Activated B cell treated with CpG ODN at 0.5 μM for 24 hours (primary cell): ENCODE results near the gene CAMTA1. TPM values are rescaled to one million over a fixed set of nuclear protein-coding genes. Genes with fewer than 3 reads are reported as not detected.

ENCODE experiments used
- ATAC-seq: fragments of 200-7000 bp; cut with Tn5 transposase; one replicate; pipeline ENCODE4 v1.10.0; 2021; ENCODE audit warnings: low read depth, mild to moderate bottlenecking, moderate library complexity
- CTCF ChIA-PET: fragments of 350-600 bp; sonication (Branson Sonifier 250); formaldehyde crosslinking; loops from one replicate; lab custom pipeline; 2021; ENCODE audit warnings: antibody characterized with exemption; lab: Charles Lee
- POLR2A ChIA-PET: fragments of 350-600 bp; sonication (Branson Sonifier 250); formaldehyde crosslinking; loops from one replicate; lab custom pipeline; 2021; ENCODE audit warnings: antibody characterized with exemption; lab: Charles Lee
- DNase-seq: peaks from one replicate; pipeline ENCODE4 v3.0.0; 2022
- H3K27ac Mint-ChIP-seq: one replicate; pipeline ENCODE4 v1.8.0; 2020; ENCODE audit warnings: mixed read lengths
- H3K27me3 Mint-ChIP-seq: one replicate; pipeline ENCODE4 v1.8.0; 2021; ENCODE audit warnings: mixed read lengths
- H3K36me3 Mint-ChIP-seq: one replicate; pipeline ENCODE4 v1.8.0; 2021; ENCODE audit warnings: low read depth, mixed read lengths
- H3K4me1 Mint-ChIP-seq: one replicate; pipeline ENCODE4 v1.8.0; 2021; ENCODE audit warnings: mixed read lengths
- H3K4me3 Mint-ChIP-seq: one replicate; pipeline ENCODE4 v1.8.0; 2020; ENCODE audit warnings: mild to moderate bottlenecking, mixed read lengths
- H3K9me3 Mint-ChIP-seq: one replicate; pipeline ENCODE4 v1.8.0; 2020; ENCODE audit warnings: mixed read lengths
- intact Hi-C: fragments of 100-400 bp; cut with micrococcal nuclease; formaldehyde crosslinking; loops from one replicate; pipeline ENCODE4 v1.15.1; 2024
- total RNA-seq: library from RNA; stranded (reverse); gene quantifications from 2 replicates; pipeline ENCODE4 v1.2.3, GENCODE V29; 2022
- TF ChIP-seq, protein P1 (sequence below): fragments of 200-600 bp; IDR thresholded peaks from one replicate; pipeline ENCODE4 v1.8.0; 2022; ENCODE audit warnings: antibody characterized with exemption, mild to moderate bottlenecking

The CAMTA1 gene
- total RNA-seq, 1 donor from 2014 or later, result 49.8 TPM

DNA sequence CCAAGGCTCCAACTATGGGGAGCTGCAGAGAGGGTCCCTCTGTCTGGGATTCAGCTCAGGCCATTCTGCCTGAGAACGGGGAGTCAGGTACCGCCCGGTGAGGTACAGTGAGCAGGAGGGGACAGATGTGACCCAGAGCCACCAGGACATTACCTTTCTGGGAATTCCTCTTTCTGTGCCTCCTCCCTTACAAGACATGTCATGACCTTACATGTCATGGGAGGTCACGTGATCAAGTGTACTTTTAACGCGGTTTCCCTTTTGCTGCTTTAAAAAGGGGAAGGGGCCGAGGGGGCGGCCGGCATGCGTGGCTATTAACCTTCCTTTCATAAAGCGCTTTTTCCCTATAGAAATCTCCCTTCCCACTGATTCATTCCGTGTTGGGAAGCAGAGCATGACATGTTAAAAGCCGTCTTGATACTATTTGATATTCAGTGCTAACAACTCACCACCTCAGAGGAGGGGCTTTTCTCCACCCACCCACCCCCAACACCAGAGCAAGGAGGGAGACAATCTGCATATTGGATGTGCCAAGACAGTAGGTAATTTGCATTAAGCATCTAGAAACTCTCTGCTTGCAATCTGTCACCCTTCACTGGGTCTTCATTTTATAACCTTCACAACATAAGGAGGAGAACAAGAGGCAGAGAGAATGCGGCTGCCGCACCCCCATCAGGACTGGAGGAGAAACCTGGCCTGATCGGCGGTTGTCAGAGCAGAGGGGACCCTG is 872.2 kb downstream of the CAMTA1 start:
- H3K27ac Mint-ChIP-seq, result no peak overlapping the region
- no peak for ATAC-seq
- TF ChIP-seq, protein P1, sequence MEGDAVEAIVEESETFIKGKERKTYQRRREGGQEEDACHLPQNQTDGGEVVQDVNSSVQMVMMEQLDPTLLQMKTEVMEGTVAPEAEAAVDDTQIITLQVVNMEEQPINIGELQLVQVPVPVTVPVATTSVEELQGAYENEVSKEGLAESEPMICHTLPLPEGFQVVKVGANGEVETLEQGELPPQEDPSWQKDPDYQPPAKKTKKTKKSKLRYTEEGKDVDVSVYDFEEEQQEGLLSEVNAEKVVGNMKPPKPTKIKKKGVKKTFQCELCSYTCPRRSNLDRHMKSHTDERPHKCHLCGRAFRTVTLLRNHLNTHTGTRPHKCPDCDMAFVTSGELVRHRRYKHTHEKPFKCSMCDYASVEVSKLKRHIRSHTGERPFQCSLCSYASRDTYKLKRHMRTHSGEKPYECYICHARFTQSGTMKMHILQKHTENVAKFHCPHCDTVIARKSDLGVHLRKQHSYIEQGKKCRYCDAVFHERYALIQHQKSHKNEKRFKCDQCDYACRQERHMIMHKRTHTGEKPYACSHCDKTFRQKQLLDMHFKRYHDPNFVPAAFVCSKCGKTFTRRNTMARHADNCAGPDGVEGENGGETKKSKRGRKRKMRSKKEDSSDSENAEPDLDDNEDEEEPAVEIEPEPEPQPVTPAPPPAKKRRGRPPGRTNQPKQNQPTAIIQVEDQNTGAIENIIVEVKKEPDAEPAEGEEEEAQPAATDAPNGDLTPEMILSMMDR, result no peak
- ChIA-PET POLR2A (no interaction called here), CTCF (interaction anchor here (1.4 kb wide), 1 partner anchor 10 kb away, joined by 3 read pairs; no protein-coding TSS in a partner anchor)
- no peak overlapping the region for H3K4me3 Mint-ChIP-seq
- no peaks in the 10 kb centered on the region for H3K9me3 Mint-ChIP-seq
- H3K36me3 Mint-ChIP-seq, result no peaks in the 10 kb centered on the region
- intact Hi-C loops, result no loop called here
- DNase-seq, result no peak
- H3K27me3 Mint-ChIP-seq, result peaks cover 2% of the 10 kb centered on the region
- no peaks in the 10 kb centered on the region for H3K4me1 Mint-ChIP-seq

DNA sequence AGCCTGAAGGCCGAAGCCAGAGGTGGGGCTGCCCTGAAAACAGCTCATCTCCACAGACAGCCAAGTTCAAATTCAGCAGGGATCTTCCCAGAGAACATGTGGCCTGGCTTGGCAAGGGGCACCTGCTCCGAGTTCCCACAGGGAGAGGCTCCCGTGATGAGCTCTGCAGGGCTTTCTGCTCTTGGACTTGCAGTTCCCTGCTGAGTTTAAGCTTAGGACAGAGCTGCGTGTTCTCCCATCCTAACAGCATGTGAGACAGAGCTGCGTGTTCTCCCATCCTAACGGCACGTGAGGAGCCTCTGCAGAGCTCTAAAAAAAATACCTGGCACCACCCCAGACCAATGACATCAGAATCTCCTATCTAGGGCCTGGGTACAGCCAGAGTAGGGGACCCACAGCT is 872.8 kb downstream of the CAMTA1 start:
- no peak for ATAC-seq
- H3K4me3 Mint-ChIP-seq, result no peak overlapping the region
- no peak overlapping the region for H3K27ac Mint-ChIP-seq
- H3K27me3 Mint-ChIP-seq, result peaks cover 2% of the 10 kb centered on the region
- ChIA-PET CTCF (interaction anchor here (1.4 kb wide), 1 partner anchor 11 kb away, joined by 3 read pairs; no protein-coding TSS in a partner anchor), POLR2A (no interaction called here)
- TF ChIP-seq, protein P1, result no peak
- no peak for DNase-seq
- no peaks in the 10 kb centered on the region for H3K36me3 Mint-ChIP-seq
- no peaks in the 10 kb centered on the region for H3K9me3 Mint-ChIP-seq
- intact Hi-C loops, result no loop called here
- no peaks in the 10 kb centered on the region for H3K4me1 Mint-ChIP-seq

DNA sequence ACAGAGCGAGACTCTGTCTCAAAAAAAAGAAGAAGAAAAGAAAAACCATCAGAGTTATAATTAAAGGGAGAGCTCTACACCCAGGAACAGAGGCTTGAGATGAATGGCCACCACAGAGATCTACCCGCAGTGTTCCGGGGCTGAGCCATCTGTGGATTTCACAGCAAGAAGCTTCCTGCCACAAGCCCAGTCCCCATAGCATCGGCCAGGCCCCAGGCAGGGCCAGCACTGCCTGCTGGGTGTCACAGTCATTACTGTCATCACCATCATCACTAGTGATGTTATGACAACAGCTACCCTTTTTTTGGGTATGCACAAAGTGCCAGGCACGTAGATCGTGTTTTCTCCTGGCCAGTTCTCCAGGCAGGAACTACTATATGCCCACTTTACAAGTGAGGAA is 874.3 kb downstream of the CAMTA1 start:
- ChIA-PET POLR2A (no interaction called here), CTCF (interaction anchor here (0.6 to 0.8 kb wide), 2 partner anchors 93 to 166 kb away, joined by 3 read pairs; no protein-coding TSS in a partner anchor)
- peaks cover 2% of the 10 kb centered on the region for H3K27me3 Mint-ChIP-seq
- intact Hi-C loops, result no loop called here
- no peak for DNase-seq
- no peak overlapping the region for H3K27ac Mint-ChIP-seq
- H3K9me3 Mint-ChIP-seq, result no peaks in the 10 kb centered on the region
- H3K4me3 Mint-ChIP-seq, result no peak overlapping the region
- no peaks in the 10 kb centered on the region for H3K36me3 Mint-ChIP-seq
- ATAC-seq, result no peak
- H3K4me1 Mint-ChIP-seq, result no peaks in the 10 kb centered on the region
- TF ChIP-seq, protein P1, result no peak

DNA sequence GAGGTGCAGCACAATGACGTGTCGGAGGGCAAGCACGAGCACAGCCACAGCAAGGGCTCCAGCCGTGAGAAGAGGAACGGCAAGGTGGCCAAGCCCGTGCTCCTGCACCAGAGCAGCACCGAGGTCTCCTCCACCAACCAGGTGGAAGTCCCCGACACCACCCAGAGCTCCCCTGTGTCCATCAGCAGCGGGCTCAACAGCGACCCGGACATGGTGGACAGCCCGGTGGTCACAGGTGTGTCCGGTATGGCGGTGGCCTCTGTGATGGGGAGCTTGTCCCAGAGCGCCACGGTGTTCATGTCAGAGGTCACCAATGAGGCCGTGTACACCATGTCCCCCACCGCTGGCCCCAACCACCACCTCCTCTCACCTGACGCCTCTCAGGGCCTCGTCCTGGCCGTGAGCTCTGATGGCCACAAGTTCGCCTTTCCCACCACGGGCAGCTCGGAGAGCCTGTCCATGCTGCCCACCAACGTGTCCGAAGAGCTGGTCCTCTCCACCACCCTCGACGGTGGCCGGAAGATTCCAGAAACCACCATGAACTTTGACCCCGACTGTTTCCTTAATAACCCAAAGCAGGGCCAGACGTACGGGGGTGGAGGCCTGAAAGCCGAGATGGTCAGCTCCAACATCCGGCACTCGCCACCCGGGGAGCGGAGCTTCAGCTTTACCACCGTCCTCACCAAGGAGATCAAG is 878.3 kb downstream of the CAMTA1 start:
- TF ChIP-seq, protein P1, result no peak
- DNase-seq, result no peak
- POLR2A ChIA-PET, result no interaction called here

More for the DNA sequence above, 878.3 kb downstream of the CAMTA1 start:
- H3K4me1 Mint-ChIP-seq, result no peaks in the 10 kb centered on the region
- no peak overlapping the region for H3K27ac Mint-ChIP-seq
- H3K36me3 Mint-ChIP-seq, result no peaks in the 10 kb centered on the region
- intact Hi-C loops, result no loop called here
- CTCF ChIA-PET, result interaction anchor here (10.0 kb wide), 1 partner anchor 88 kb away, joined by 270 read pairs; no protein-coding TSS in a partner anchor
- peaks cover 2% of the 10 kb centered on the region for H3K27me3 Mint-ChIP-seq
- no peak for ATAC-seq
- no peaks in the 10 kb centered on the region for H3K9me3 Mint-ChIP-seq
- no peak overlapping the region for H3K4me3 Mint-ChIP-seq
